ENCODE data around the gene FOLR1. TPM values are rescaled to one million over a fixed set of nuclear protein-coding genes. Genes with fewer than 3 reads are reported as not detected.

The FOLR1 gene
- total RNA-seq, 2 donors from 2014 or later, result 0.52 to 3.0 TPM

DNA sequence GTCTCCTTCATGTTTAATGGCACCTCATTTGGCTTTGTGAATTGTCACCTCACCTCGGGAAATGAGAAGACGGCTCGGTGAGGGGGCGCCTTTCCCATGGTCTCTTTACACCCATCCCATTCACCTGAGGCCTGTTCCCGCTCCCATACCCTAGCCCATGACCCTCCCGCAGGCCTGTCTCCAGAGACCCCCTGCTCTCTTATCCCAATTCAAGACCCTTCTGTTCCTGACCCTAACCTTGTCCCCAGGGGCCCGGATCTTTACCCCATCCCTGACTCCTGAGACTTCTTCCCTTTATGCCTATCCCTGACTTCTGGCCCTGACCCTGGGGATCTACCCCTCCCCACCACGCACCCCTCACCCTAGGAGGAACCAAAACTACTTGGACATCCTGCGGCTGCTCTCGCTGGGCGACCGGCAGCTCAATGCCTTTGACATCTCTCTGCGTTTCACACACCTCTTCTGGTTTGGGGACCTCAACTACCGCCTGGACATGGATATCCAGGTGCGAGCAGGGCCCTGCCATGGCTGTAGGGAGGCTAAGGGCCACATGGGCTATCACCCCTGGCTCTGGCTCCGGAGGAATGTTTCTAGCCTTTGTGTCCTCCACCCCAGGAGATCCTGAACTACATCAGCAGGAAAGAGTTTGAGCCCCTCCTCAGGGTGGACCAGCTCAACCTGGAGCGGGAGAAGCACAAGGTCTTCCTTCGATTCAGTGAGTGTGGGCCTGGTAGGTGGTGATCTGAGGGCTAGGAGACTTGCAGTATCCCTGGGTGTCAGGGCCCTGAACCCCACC, 40.5 kb downstream of the FOLR1 start:
- no peak for ATAC-seq
- TF ChIP-seq, protein P1, sequence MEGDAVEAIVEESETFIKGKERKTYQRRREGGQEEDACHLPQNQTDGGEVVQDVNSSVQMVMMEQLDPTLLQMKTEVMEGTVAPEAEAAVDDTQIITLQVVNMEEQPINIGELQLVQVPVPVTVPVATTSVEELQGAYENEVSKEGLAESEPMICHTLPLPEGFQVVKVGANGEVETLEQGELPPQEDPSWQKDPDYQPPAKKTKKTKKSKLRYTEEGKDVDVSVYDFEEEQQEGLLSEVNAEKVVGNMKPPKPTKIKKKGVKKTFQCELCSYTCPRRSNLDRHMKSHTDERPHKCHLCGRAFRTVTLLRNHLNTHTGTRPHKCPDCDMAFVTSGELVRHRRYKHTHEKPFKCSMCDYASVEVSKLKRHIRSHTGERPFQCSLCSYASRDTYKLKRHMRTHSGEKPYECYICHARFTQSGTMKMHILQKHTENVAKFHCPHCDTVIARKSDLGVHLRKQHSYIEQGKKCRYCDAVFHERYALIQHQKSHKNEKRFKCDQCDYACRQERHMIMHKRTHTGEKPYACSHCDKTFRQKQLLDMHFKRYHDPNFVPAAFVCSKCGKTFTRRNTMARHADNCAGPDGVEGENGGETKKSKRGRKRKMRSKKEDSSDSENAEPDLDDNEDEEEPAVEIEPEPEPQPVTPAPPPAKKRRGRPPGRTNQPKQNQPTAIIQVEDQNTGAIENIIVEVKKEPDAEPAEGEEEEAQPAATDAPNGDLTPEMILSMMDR (IDR thresholded peaks at IDR 0.05), result no peak
- no peak for TF ChIP-seq POLR2A (IDR thresholded peaks at IDR 0.05)
- no peak for DNase-seq
- Histone ChIP-seq H3K9me3 (no peaks in the 10 kb centered on the region), H3K4me3 (no peak overlapping the region), H3K27me3 (no peaks in the 10 kb centered on the region), H3K27ac (no peak overlapping the region), H3K4me1 (no peaks in the 10 kb centered on the region), H3K36me3 (replicated peaks in 1 of 2; ENCODE audit: insufficient read depth in 1 of 2, low read depth in 2 of 2) (peaks cover 0 to 20% of the 10 kb centered on the region in 2 donors)
- intact Hi-C loops (cut with DNase I), result no loop called here
- whole genome bisulfite sequencing, 2 donors, result 93 to 96% methylated on average over 18 of the region's 18 CpGs

DNA sequence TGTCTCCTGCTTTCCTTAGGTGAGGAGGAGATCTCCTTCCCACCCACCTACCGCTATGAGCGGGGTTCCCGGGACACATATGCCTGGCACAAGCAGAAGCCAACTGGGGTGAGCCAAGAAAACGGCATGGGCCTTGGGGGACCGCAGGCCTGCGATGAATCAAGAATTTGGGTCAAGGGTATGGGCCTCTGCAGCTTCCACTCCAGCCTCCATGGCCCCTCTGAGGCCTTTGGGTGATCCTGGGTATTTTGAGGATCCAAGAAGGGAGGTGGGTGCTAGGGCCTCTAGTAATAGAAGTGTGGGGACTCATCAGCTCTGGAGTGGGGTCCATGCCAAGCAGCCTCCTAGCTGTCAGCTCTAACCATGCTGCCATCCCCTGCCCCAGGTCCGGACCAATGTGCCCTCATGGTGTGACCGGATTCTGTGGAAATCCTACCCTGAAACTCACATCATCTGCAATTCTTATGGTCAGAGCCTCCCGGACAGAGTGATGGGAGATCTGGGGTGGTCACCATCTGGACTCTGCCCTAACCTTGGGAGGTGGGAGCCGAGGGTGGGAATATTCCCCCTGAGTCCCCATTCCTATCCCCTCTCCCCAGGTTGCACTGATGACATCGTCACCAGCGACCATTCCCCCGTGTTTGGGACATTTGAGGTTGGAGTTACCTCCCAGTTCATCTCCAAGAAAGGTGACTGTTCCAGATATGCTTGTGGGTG, 41.3 kb downstream of the FOLR1 start:
- no peaks in the 10 kb centered on the region for H3K9me3 ChIP-seq
- TF ChIP-seq, protein P1 (IDR thresholded peaks at IDR 0.05), result no peak
- no peak for TF ChIP-seq POLR2A (IDR thresholded peaks at IDR 0.05)
- DNase-seq (no peak), ATAC-seq (no peak)
- intact Hi-C loops (cut with DNase I), result no loop called here
- H3K27me3 ChIP-seq, result no peaks in the 10 kb centered on the region
- peaks cover 0 to 20% of the 10 kb centered on the region in 2 donors for H3K36me3 ChIP-seq (replicated peaks in 1 of 2; ENCODE audit: insufficient read depth in 1 of 2, low read depth in 2 of 2)
- H3K4me3 ChIP-seq, result no peak overlapping the region
- peaks cover 3% of the 10 kb centered on the region for H3K4me1 ChIP-seq
- WGBS, 2 donors, result 85% methylated on average over 12 to 13 of the region's 13 CpGs
- no peak overlapping the region for H3K27ac ChIP-seq

DNA sequence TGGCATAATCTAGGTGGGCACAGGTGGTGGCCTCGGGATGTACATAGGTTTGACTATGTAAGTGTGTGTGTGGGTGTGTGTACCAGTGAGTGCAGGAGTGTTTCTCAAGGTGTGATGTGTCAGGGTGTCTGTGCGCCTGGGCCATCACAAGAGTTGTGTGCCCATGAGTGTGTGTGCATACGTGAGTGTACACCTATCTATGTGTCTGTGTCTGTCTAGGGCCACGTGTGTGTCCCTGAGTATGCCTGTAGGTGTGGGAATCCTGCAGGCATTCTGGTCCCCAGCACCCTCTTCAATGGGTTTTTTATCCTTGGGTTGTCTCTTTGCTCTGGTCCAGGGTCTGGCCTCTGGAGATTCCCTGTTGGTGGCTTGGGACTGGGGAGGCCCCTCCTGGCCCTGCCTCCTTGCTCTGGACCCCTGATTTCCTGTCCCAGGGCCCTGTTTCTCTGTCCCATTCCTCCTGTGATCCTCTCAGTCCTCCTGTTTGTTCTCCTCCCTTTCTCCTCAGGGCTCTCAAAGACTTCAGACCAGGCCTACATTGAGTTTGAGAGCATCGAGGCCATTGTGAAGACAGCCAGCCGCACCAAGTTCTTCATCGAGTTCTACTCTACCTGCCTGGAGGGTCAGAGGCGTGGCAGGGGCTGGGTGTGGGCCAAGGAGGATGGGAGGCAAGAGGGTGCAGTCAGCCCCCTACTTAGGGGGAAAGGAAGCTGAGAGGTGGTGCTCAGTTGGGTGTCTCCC, 42.0 kb downstream of the FOLR1 start:
- Histone ChIP-seq H3K27ac (no peak overlapping the region), H3K27me3 (no peaks in the 10 kb centered on the region), H3K9me3 (no peaks in the 10 kb centered on the region), H3K4me1 (peaks cover 3% of the 10 kb centered on the region), H3K36me3 (replicated peaks in 1 of 2; ENCODE audit: insufficient read depth in 1 of 2, low read depth in 2 of 2) (peaks cover 0 to 17% of the 10 kb centered on the region in 2 donors), H3K4me3 (no peak overlapping the region)
- no peak for TF ChIP-seq POLR2A (IDR thresholded peaks at IDR 0.05)
- TF ChIP-seq, protein P1 (IDR thresholded peaks at IDR 0.05), result no peak
- 85 to 92% methylated on average over 8 of the region's 8 CpGs for WGBS, 2 donors
- intact Hi-C loops (cut with DNase I), result no loop called here
- no peak for ATAC-seq
- no peak for DNase-seq

DNA sequence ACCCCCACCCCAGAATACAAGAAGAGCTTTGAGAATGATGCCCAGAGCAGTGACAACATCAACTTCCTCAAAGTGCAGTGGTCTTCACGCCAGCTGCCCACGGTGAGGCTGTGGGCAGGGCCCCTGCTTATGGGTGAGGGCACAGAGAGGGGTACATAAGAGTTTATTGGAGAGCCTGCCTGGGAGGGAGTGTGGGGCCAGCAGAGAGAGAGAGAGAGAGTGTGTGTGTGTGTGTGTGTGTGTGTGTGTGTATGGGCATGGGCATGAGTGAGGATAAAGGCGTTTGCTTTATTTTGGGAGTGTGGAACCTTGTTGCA, 42.5 kb downstream of the FOLR1 start:
- Histone ChIP-seq H3K4me1 (peaks cover 7% of the 10 kb centered on the region), H3K27me3 (no peaks in the 10 kb centered on the region), H3K9me3 (no peaks in the 10 kb centered on the region), H3K4me3 (no peak overlapping the region), H3K36me3 (replicated peaks in 1 of 2; ENCODE audit: insufficient read depth in 1 of 2, low read depth in 2 of 2) (peaks cover 0 to 12% of the 10 kb centered on the region in 2 donors), H3K27ac (no peak overlapping the region)
- intact Hi-C loops (cut with DNase I), result no loop called here
- TF ChIP-seq, protein P1 (IDR thresholded peaks at IDR 0.05), result no peak
- TF ChIP-seq POLR2A (IDR thresholded peaks at IDR 0.05), result no peak
- 77 to 86% methylated on average over 3 of the region's 3 CpGs for WGBS, 2 donors
- DNase-seq, result no peak
- ATAC-seq, result no peak

Measured in body of pancreas (tissue), 4 donors.